ENCODE measurements around the gene PUS1.

DNA sequence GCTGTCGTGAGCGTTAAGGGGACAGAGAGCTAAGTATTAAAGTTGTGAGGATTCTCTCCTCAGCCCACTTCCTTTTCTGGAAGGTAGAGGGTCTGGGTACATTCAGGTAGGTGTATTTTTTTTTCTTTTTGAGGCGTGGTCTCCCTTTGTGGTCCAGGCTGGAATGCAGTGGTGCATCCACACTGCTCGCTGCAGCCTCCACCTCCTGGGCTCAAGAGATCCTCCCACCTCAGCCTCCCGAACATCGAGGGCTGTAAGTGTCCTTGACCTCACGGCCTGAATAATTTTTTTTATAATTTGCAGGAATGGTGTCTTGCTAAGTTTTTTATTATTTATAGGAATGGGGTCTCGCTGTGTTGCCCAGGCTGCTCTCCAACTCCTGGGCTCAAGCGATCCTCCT is 1.4 kb downstream of the PUS1 start:
- TF ChIP-seq EZH2 (IDR thresholded peaks at IDR 0.05; ENCODE audit: borderline replicate concordance, low read depth, low read length, severe bottlenecking), result no peak
- TF ChIP-seq, protein P1, sequence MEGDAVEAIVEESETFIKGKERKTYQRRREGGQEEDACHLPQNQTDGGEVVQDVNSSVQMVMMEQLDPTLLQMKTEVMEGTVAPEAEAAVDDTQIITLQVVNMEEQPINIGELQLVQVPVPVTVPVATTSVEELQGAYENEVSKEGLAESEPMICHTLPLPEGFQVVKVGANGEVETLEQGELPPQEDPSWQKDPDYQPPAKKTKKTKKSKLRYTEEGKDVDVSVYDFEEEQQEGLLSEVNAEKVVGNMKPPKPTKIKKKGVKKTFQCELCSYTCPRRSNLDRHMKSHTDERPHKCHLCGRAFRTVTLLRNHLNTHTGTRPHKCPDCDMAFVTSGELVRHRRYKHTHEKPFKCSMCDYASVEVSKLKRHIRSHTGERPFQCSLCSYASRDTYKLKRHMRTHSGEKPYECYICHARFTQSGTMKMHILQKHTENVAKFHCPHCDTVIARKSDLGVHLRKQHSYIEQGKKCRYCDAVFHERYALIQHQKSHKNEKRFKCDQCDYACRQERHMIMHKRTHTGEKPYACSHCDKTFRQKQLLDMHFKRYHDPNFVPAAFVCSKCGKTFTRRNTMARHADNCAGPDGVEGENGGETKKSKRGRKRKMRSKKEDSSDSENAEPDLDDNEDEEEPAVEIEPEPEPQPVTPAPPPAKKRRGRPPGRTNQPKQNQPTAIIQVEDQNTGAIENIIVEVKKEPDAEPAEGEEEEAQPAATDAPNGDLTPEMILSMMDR (IDR thresholded peaks at IDR 0.05; ENCODE audit: borderline replicate concordance, extremely low read depth, low read length, poor library complexity, severe bottlenecking), result no peak
